B cell (primary cell): Measurements from ENCODE around the gene TAF6. TPM values are rescaled to one million over a fixed set of nuclear protein-coding genes. Genes with fewer than 3 reads are reported as not detected.
A peak's percentile ranks its signal among the peaks of the same experiment; 100 is the strongest.

Source experiments
- ATAC-seq: fragments of 200-7000 bp; cut with Tn5 transposase; one replicate; pipeline ENCODE4 v1.10.0; 2021; ENCODE audit warnings: low read depth, mild to moderate bottlenecking, moderate number of reproducible peaks, moderate library complexity
- CTCF ChIA-PET: fragments of 350-600 bp; sonication (Branson Sonifier 250); formaldehyde crosslinking; loops from one replicate; lab custom pipeline; 2021; ENCODE audit warnings: antibody characterized with exemption, inconsistent platforms; lab: Charles Lee
- POLR2A ChIA-PET: fragments of 350-600 bp; sonication (Branson Sonifier 250); formaldehyde crosslinking; loops from one replicate; lab custom pipeline; 2021; ENCODE audit warnings: antibody characterized with exemption; lab: Charles Lee
- DNase-seq: peaks from one replicate; pipeline ENCODE4 v3.0.0; 2013
- H2AFZ ChIP-seq: 2 replicates; pipeline ENCODE4 v1.6.1; 2012; ENCODE audit warnings: mild to moderate bottlenecking, low read depth, low read length; ENCODE audit not compliant: insufficient read depth, poor library complexity, severe bottlenecking
- H3K27ac ChIP-seq, 2 donors: 1 replicate in 1 of 2; 2 replicates in 1 of 2; pipeline ENCODE4 v1.5.1; 2012 to 2013; ENCODE audit warnings: low read length in 2 of 2, mild to moderate bottlenecking in 2 of 2, moderate library complexity in 1 of 2
- H3K27me3 ChIP-seq, 4 experiments: fragments of 200-600 bp in 1 of 4; sonication (generic) in 1 of 4; replicated peaks in 1 of 4; 1 replicate in 2 of 4; 2 replicates in 2 of 4; pipeline versions ENCODE4 v1.6.1 to v1.7.0; 2013 to 2016; ENCODE audit warnings: low read length in 3 of 4, mild to moderate bottlenecking in 2 of 4, mixed read lengths in 1 of 4, moderate library complexity in 1 of 4; ENCODE audit not compliant: insufficient read depth in 4 of 4, control insufficient read depth in 3 of 4; ENCODE audit errors: control extremely low read depth in 1 of 4
- H3K36me3 ChIP-seq, 2 experiments: replicated peaks in 1 of 2; 1 replicate in 1 of 2; 2 replicates in 1 of 2; pipeline versions ENCODE4 v1.6.1 to v1.7.1; 2013; ENCODE audit warnings: low read length in 1 of 2; ENCODE audit not compliant: insufficient read depth in 2 of 2, control insufficient read depth in 1 of 2; ENCODE audit errors: control extremely low read depth in 1 of 2, extremely low read depth in 1 of 2
- H3K4me1 ChIP-seq, 2 donors: fragments of 200-600 bp in 1 of 2; sonication (generic) in 1 of 2; 1 replicate in 1 of 2; 2 replicates in 1 of 2; pipeline versions ENCODE4 v1.5.1 to v1.6.1; 2013 to 2017; ENCODE audit warnings: low read length in 2 of 2; ENCODE audit not compliant: control insufficient read depth in 2 of 2, insufficient read depth in 2 of 2
- H3K4me2 ChIP-seq: replicated peaks from 2 replicates; pipeline ENCODE3; 2012; ENCODE audit warnings: mild to moderate bottlenecking, low read depth, low read length; ENCODE audit not compliant: poor library complexity, severe bottlenecking
- H3K4me3 ChIP-seq, 5 experiments: fragments of 200-600 bp in 1 of 5; sonication (generic) in 1 of 5; 1 replicate in 3 of 5; 2 replicates in 2 of 5; pipeline versions ENCODE4 v1.5.1 to v1.7.0; 2011 to 2016; ENCODE audit warnings: low read length in 4 of 5, mild to moderate bottlenecking in 4 of 5, low read depth in 2 of 5, control low read depth in 1 of 5, moderate library complexity in 1 of 5; ENCODE audit not compliant: insufficient read depth in 1 of 5; ENCODE audit errors: control extremely low read depth in 1 of 5, extremely low read depth in 1 of 5
- H3K79me2 ChIP-seq: fragments of 200-600 bp; sonication (generic); one replicate; pipeline ENCODE4 v1.6.0; 2016; ENCODE audit warnings: low read length; ENCODE audit not compliant: control insufficient read depth, insufficient read depth
- H3K9ac ChIP-seq: fragments of 200-600 bp; sonication (generic); 2 replicates; pipeline ENCODE4 v1.6.1; 2017; ENCODE audit warnings: mild to moderate bottlenecking, low read length, moderate library complexity
- H3K9me3 ChIP-seq, 3 donors: one replicate each; pipeline versions ENCODE4 v1.6.1 to v1.7.1; 2013; ENCODE audit warnings: low read length in 2 of 3; ENCODE audit not compliant: control insufficient read depth in 2 of 3, insufficient read depth in 1 of 3; ENCODE audit errors: control extremely low read depth in 1 of 3
- H4K20me1 ChIP-seq: 2 replicates; pipeline ENCODE4 v1.6.0; 2012; ENCODE audit warnings: mild to moderate bottlenecking, low read length; ENCODE audit not compliant: insufficient read depth, control insufficient read depth, poor library complexity, severe bottlenecking
- H3K27ac Mint-ChIP-seq: one replicate; pipeline ENCODE4 v1.8.0; 2021; ENCODE audit warnings: mixed read lengths
- H3K27me3 Mint-ChIP-seq: one replicate; pipeline ENCODE4 v1.8.0; 2021; ENCODE audit warnings: mixed read lengths
- H3K4me1 Mint-ChIP-seq: one replicate; pipeline ENCODE4 v1.8.0; 2021; ENCODE audit warnings: mixed read lengths
- H3K4me3 Mint-ChIP-seq: one replicate; pipeline ENCODE4 v1.8.0; 2021; ENCODE audit warnings: mixed read lengths
- H3K9me3 Mint-ChIP-seq: one replicate; pipeline ENCODE4 v1.8.0; 2022; ENCODE audit warnings: mixed read lengths; ENCODE audit not compliant: insufficient read depth
- CTCF ChIP-seq: fragments of 200-600 bp; IDR thresholded peaks from one replicate; pipeline ENCODE4 v1.8.0; 2022; ENCODE audit warnings: antibody characterized with exemption, mild to moderate bottlenecking
- EZH2 ChIP-seq: IDR thresholded peaks from 2 replicates; pipeline ENCODE4 v1.6.1; 2012; ENCODE audit warnings: borderline replicate concordance, low read depth, mild to moderate bottlenecking, moderate library complexity, low read length; ENCODE audit not compliant: insufficient read depth, poor library complexity, severe bottlenecking
- WGBS: methylation state at CpG from one replicate; pipeline ENCODE4 v1.1.5; 2013; ENCODE audit warnings: missing lambda C conversion rate; ENCODE audit not compliant: insufficient coverage; 5-methylcytosine and 5-hydroxymethylcytosine counted together
- intact Hi-C: fragments of 100-400 bp; cut with micrococcal nuclease; formaldehyde crosslinking; loops from one replicate; pipeline ENCODE4 v1.10.0; 2022
- polyA plus RNA-seq: library from polyadenylated mRNA; depleted of rRNA; stranded (reverse); fragments of >200 nt; gene quantifications from 2 replicates; pipeline ENCODE4 v1.2.3, GENCODE V29; 2012
- total RNA-seq, 2 donors: library from RNA; stranded (reverse); fragments of 120-200 nt in 1 of 2; gene quantifications; 1 replicate in 1 of 2; 2 replicates in 1 of 2; pipeline versions ENCODE4 v1.2.3 to v1.2.4, GENCODE V29; 2013 to 2022

Gene TAF6
- total and polyA plus RNA-seq, 2 donors (not counting 1 experiment from before 2014, with no cell fraction given) = 48.3 to 65.8 TPM

GRCh38 chr7:100153708-100154535 lies 34.8 kb upstream of the TAF6 start:
- H3K27me3 Mint-ChIP-seq = no peaks in the 10 kb centered on the region
- H3K4me3 Mint-ChIP-seq = no peak overlapping the region
- ATAC-seq (no peak), DNase-seq (no peak)
- Histone ChIP-seq H3K27me3 (no peaks in the 10 kb centered on the region), H4K20me1 (peaks cover 28% of the 10 kb centered on the region), H3K9me3 (no peaks in the 10 kb centered on the region), H3K36me3 (peaks cover 0 to 54% of the 10 kb centered on the region in 2 experiments), H3K4me2 (no peak overlapping the region), H3K4me1 (peaks cover 41 to 58% of the 10 kb centered on the region in 2 donors), H3K4me3 (no peak overlapping the region), H3K27ac (peak overlapping the region in 1 of 2 donors; percentile 25), H3K9ac (no peak overlapping the region), H2AFZ (no peak overlapping the region), H3K79me2 (peaks cover 64% of the 10 kb centered on the region)
- H3K9me3 Mint-ChIP-seq = no peaks in the 10 kb centered on the region
- peak overlapping the region; percentile 59 for H3K27ac Mint-ChIP-seq
- intact Hi-C loops = no loop called here
- ChIA-PET POLR2A (no interaction called here), CTCF (interaction anchor here (0.8 to 1.1 kb wide), 2 partner anchors 15 to 64 kb away, joined by 3 read pairs; no protein-coding TSS in a partner anchor)
- peaks cover 57% of the 10 kb centered on the region for H3K4me1 Mint-ChIP-seq
- WGBS = 98% methylated on average over 6 of the region's 16 CpGs
- TF ChIP-seq CTCF (no peak), EZH2 (no peak)
